Forelimb muscle (tissue), 1 donor: ENCODE data around the gene MPI. TPM values are rescaled to one million over a fixed set of nuclear protein-coding genes. Genes with fewer than 3 reads are reported as not detected.
"Not testable (repeated sequence)": the region's sequence is repeated elsewhere in the genome, so short reads cannot be mapped to it uniquely, and the experiment has no call there.

Source experiments
- DNase-seq: peaks from one replicate; pipeline ENCODE4 v3.0.0-alpha.2; 2013; ENCODE audit warnings: low read depth
- polyA plus RNA-seq: library from polyadenylated mRNA; unstranded; fragments of 120-200 nt; gene quantifications from one replicate; pipeline ENCODE4 v1.2.1, GENCODE V29; 2013; ENCODE audit not compliant: insufficient read length

MPI gene
- polyA plus RNA-seq, 1 donor, result 53.6 TPM

GRCh38 chr15:74863239-74864056 is 26.4 kb upstream of the MPI start:
- no peak for DNase-seq

- no peak for DNase-seq
Measured at GRCh38 chr15:74864296-74864695, 25.5 kb upstream of the MPI start.

- no peak for DNase-seq
Measured at GRCh38 chr15:74865316-74865715, 24.5 kb upstream of the MPI start.

GRCh38 chr15:74866090-74866489 is 23.8 kb upstream of the MPI start:
- no peak for DNase-seq

- DNase-seq, result no peak
Measured at GRCh38 chr15:74867466-74868038, 22.3 kb upstream of the MPI start.

GRCh38 chr15:74868059-74868458 is 21.8 kb upstream of the MPI start:
- no peak for DNase-seq

GRCh38 chr15:74869372-74869725 is 20.5 kb upstream of the MPI start:
- no peak for DNase-seq

GRCh38 chr15:74869726-74870407 is 20.0 kb upstream of the MPI start:
- DNase-seq, result no peak

- DNase-seq, result no peak
Measured at GRCh38 chr15:74870436-74871215, 19.2 kb upstream of the MPI start.

GRCh38 chr15:74872702-74873035 is 17.2 kb upstream of the MPI start:
- no peak for DNase-seq

GRCh38 chr15:74873036-74873755 is 16.6 kb upstream of the MPI start, which contains the start of gene SCAMP2:
Gene SCAMP2 (minus strand): TSS chr15:74873365. CDS start chr15:74873255, 110 bp downstream.
- peak; percentile 88 for DNase-seq

GRCh38 chr15:74873756-74874424 is 16.0 kb upstream of the MPI start:
- DNase-seq, result no peak

- DNase-seq, result no peak
Measured at GRCh38 chr15:74878273-74878672, 11.6 kb upstream of the MPI start.

- no peak for DNase-seq
Measured at GRCh38 chr15:74882528-74882927, 7.3 kb upstream of the MPI start.

- no peak for DNase-seq
Measured at GRCh38 chr15:74884428-74885223, 5.2 kb upstream of the MPI start.

GRCh38 chr15:74885461-74885860 is 4.4 kb upstream of the MPI start:
- DNase-seq, result no peak

- DNase-seq, result not testable (repeated sequence)
Measured at GRCh38 chr15:74887537-74888193, 2.2 kb upstream of the MPI start.

GRCh38 chr15:74888716-74889115 is 1.1 kb upstream of the MPI start:
- no peak for DNase-seq

GRCh38 chr15:74889390-74889882 is 406 bp upstream of the MPI start:
- no peak for DNase-seq

- DNase-seq, result no peak
Measured at GRCh38 chr15:74890665-74890960, 771 bp downstream of the MPI start.
